Left lung (tissue), 10 donors: ENCODE data around the gene CRLF3. TPM values are rescaled to one million over a fixed set of nuclear protein-coding genes. Genes with fewer than 3 reads are reported as not detected.
A peak's percentile ranks its signal among the peaks of the same experiment; 100 is the strongest.
"Not testable (repeated sequence)": the region's sequence is repeated elsewhere in the genome, so short reads cannot be mapped to it uniquely, and the experiment has no call there.

Experiments
- ATAC-seq: fragments of 200-7000 bp; cut with Tn5 transposase; one replicate; pipeline ENCODE4 v1.9.1; 2020; ENCODE audit warnings: moderate library complexity
- DNase-seq, 4 donors: peaks; one replicate each; pipeline ENCODE4 v3.0.0-alpha.2; 2013 to 2020
- H3K27ac ChIP-seq, 2 donors: fragments of 200-600 bp; sonication (generic) in 1 of 2; one replicate each; pipeline versions ENCODE4 v1.5.0 to v1.8.0; 2020 to 2021
- H3K27me3 ChIP-seq, 2 donors: fragments of 200-600 bp; sonication (generic) in 1 of 2; one replicate each; pipeline versions ENCODE4 v1.5.0 to v1.8.0; 2020 to 2021
- H3K36me3 ChIP-seq, 2 donors: fragments of 200-600 bp; sonication (generic) in 1 of 2; one replicate each; pipeline versions ENCODE4 v1.5.0 to v1.8.0; 2020 to 2021
- H3K4me1 ChIP-seq, 2 donors: fragments of 200-600 bp; one replicate each; pipeline ENCODE4 v1.8.0; 2021
- H3K4me3 ChIP-seq, 2 donors: fragments of 200-600 bp; sonication (generic) in 1 of 2; one replicate each; pipeline versions ENCODE4 v1.5.0 to v1.8.0; 2020 to 2021; ENCODE audit warnings: mild to moderate bottlenecking in 1 of 2
- H3K9me3 ChIP-seq, 2 donors: fragments of 200-600 bp; sonication (generic) in 1 of 2; one replicate each; pipeline versions ENCODE4 v1.5.0 to v1.8.0; 2020 to 2021
- CTCF ChIP-seq, 2 donors: fragments of 200-600 bp; sonication (generic) in 1 of 2; IDR thresholded peaks; one replicate each; pipeline versions ENCODE4 v1.5.0 to v1.8.0; 2021; ENCODE audit warnings: antibody characterized with exemption in 2 of 2
- intact Hi-C, 2 donors: fragments of 100-400 bp; cut with DNase I; formaldehyde crosslinking; loops; one replicate each; pipeline versions ENCODE4 v1.11.2 to v1.14.2; 2022
- polyA plus RNA-seq, 6 donors: library from polyadenylated mRNA; unstranded; fragments of 120-200 nt; gene quantifications; one replicate each; pipeline ENCODE4 v1.2.1, GENCODE V29; 2013; ENCODE audit not compliant: insufficient read length in 6 of 6
- total RNA-seq, 2 donors: library from RNA; stranded (reverse); fragmentation: NEBNext Ultra II Directional; extraction: Animal tissue kit (Norgen Biotek cat#: 25700); gene quantifications; one replicate each; pipeline ENCODE4 v1.2.1, GENCODE V29; 2021
- donor health status: DM: no; HTN: yes; CAD: no.
- donor health status: DM: no; HTN: no; CAD: no.

CRLF3 gene
- total and polyA plus RNA-seq, 8 donors, result 13.1 to 35.9 (median 27.5) TPM

- Histone ChIP-seq H3K4me3 (peak overlapping the region; percentile 80 to 86), H3K27ac (peak overlapping the region; percentile 84 to 91), H3K27me3 (no peaks in the 10 kb centered on the region), H3K9me3 (no peaks in the 10 kb centered on the region), H3K4me1 (peaks cover 10 to 69% of the 10 kb centered on the region in 2 donors), H3K36me3 (no peaks in the 10 kb centered on the region)
- intact Hi-C loops, result no loop called here
- ATAC-seq (no peak), DNase-seq (no peak)
- TF ChIP-seq CTCF (IDR thresholded peaks at IDR 0.05), result no peak
Measured at GRCh38 chr17:30823421-30823820, 1.1 kb downstream of the CRLF3 start.

DNA sequence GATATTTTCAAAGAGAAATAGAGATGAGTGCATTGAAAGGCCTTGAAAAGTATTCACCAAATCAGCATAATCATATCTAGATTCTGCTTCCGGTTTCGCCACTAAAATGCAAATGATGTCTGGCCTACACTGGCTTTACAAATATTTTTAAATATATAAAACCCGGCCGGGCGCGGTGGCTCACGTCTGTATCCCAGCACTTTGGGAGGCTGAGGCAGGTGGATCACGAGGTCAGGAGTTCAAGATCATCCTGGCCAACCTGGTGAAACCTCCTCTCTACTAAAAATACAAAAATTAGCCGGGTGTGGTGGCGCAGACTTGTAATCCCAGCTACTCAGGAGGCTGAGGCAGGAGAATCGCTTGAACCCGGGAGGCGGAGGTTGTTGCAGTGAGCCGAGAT lies 1.6 kb downstream of the CRLF3 start:
- ATAC-seq, H3K27me3 ChIP-seq, H3K9me3 ChIP-seq, DNase-seq, intact Hi-C loops, H3K36me3 ChIP-seq: not testable (repeated sequence)
- Histone ChIP-seq H3K4me3 (peak overlapping the region; percentile 80 to 86), H3K4me1 (peaks cover 10 to 74% of the 10 kb centered on the region in 2 donors), H3K27ac (peak overlapping the region; percentile 84 to 91)

- intact Hi-C loops, result no loop called here
- TF ChIP-seq CTCF (IDR thresholded peaks at IDR 0.05), result no peak
- Histone ChIP-seq H3K4me1 (peaks cover 10 to 82% of the 10 kb centered on the region in 2 donors), H3K27ac (peak overlapping the region in 1 of 2 donors; percentile 91), H3K4me3 (peak overlapping the region in 1 of 2 donors; percentile 86), H3K9me3 (no peaks in the 10 kb centered on the region), H3K36me3 (no peaks in the 10 kb centered on the region), H3K27me3 (no peaks in the 10 kb centered on the region)
- DNase-seq (no peak), ATAC-seq (no peak)
Measured at GRCh38 chr17:30821871-30822723, 2.4 kb downstream of the CRLF3 start.

DNA sequence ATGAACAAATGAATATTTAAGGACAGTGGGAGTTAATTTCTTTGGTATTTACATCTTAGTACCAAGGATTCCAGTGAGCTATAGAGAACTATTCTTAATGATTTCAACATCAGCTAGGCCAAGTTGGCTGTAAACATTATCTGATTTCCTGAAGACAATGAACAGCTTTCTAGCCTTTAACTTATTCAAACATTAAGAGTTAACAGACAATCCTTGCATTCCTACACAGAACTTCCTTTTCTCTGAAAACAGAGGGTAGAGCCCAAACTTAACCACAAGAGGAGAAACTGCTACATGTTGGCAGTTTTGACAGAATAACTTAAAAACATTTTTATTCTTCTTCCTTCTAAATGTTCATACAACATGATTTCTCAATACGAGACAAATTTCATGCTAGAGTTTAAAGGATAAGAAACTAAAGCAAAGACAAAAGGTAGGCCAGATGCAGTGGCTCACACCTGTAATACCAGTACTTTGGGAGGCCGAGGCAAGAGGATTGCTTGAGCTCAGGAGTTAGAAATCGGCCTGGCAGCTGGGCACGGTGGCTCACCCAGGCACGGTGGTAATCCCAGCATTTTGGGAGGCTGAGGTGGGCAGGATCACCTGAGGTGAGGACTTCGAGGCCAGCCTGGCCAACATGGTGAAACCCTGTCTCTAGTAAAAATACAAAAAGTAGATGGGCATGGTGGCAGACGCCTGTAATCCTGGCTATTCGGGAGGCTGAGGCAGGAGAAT lies 4.4 kb downstream of the CRLF3 start:
- H3K27me3 ChIP-seq, result no peaks in the 10 kb centered on the region
- H3K36me3 ChIP-seq, result no peaks in the 10 kb centered on the region
- DNase-seq (no peak), ATAC-seq (no peak)
- peak overlapping the region; percentile 14 to 91 for H3K27ac ChIP-seq
- H3K4me3 ChIP-seq, result no peak overlapping the region
- no peak for TF ChIP-seq CTCF (IDR thresholded peaks at IDR 0.05)
- H3K9me3 ChIP-seq, result no peaks in the 10 kb centered on the region
- peaks cover 10 to 79% of the 10 kb centered on the region in 2 donors for H3K4me1 ChIP-seq
- intact Hi-C loops, result no loop called here

DNA sequence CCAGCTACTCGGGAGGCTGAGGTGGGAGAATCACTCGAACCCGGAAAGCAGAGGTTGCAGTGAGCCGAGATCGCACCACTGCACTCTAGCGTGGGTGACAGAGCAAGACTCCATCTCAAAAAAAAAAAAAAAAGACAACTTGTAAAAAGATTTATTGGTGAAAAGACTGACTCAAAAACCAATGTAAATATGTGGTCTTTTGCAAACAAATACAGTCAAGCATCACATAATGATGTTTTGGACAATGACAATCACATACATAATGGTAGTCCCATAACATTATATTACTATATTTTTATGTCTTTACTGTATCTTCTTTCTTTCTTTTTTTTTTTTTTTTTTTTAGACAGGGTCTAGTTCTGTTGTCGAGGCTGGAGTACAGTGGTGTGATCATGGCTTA lies 8.3 kb downstream of the CRLF3 start:
- Histone ChIP-seq H3K27ac (no peak overlapping the region), H3K4me1 (peaks cover 11 to 86% of the 10 kb centered on the region in 2 donors), H3K4me3 (no peak overlapping the region), H3K36me3 (no peaks in the 10 kb centered on the region), H3K27me3 (no peaks in the 10 kb centered on the region), H3K9me3 (no peaks in the 10 kb centered on the region)
- DNase-seq (no peak), ATAC-seq (no peak)
- no peak for TF ChIP-seq CTCF (IDR thresholded peaks at IDR 0.05)
- intact Hi-C loops, result no loop called here

- intact Hi-C loops, H3K9me3 ChIP-seq, H3K27me3 ChIP-seq, H3K36me3 ChIP-seq: not testable (repeated sequence)
- Histone ChIP-seq H3K27ac (peak overlapping the region; percentile 19 to 75), H3K4me3 (peak overlapping the region in 1 of 2 donors; percentile 2), H3K4me1 (peaks cover 11 to 85% of the 10 kb centered on the region in 2 donors)
- ATAC-seq (peak; percentile 72), DNase-seq (peak in 2 of 4 donors; percentile 74 to 90)
Measured at GRCh38 chr17:30814860-30815259, 9.6 kb downstream of the CRLF3 start.

- DNase-seq, ATAC-seq, intact Hi-C loops, H3K36me3 ChIP-seq, H3K27me3 ChIP-seq, H3K9me3 ChIP-seq: not testable (repeated sequence)
- Histone ChIP-seq H3K4me1 (peaks cover 9 to 85% of the 10 kb centered on the region in 2 donors), H3K27ac (peak overlapping the region in 1 of 2 donors; percentile 75), H3K4me3 (peak overlapping the region in 1 of 2 donors; percentile 2)
Measured at GRCh38 chr17:30814236-30814635, 10.3 kb downstream of the CRLF3 start.
